Tibial nerve (tissue), 4 donors: ENCODE data around the gene FGF14. TPM values are rescaled to one million over a fixed set of nuclear protein-coding genes. Genes with fewer than 3 reads are reported as not detected.

Experiments
- DNase-seq, 2 donors: peaks; one replicate each; pipeline ENCODE4 v3.0.0-alpha.2; 2019; ENCODE audit warnings: low spot score in 2 of 2
- H3K27ac ChIP-seq, 4 donors: fragments of 200-600 bp; sonication (generic) in 3 of 4; one replicate each; pipeline ENCODE4 v1.5.1; 2017 to 2019; ENCODE audit warnings: mild to moderate bottlenecking in 1 of 4
- H3K27me3 ChIP-seq, 2 donors: fragments of 200-600 bp; sonication (generic) in 1 of 2; one replicate each; pipeline versions ENCODE4 v1.5.1 to v1.6.0; 2017 to 2019
- H3K36me3 ChIP-seq, 3 donors: fragments of 200-600 bp; sonication (generic); one replicate each; pipeline ENCODE4 v1.5.1; 2018 to 2019
- H3K4me1 ChIP-seq, 4 donors: fragments of 200-600 bp; sonication (generic) in 3 of 4; one replicate each; pipeline ENCODE4 v1.5.1; 2017 to 2019
- H3K4me3 ChIP-seq, 4 donors: fragments of 200-600 bp; sonication (generic) in 3 of 4; one replicate each; pipeline ENCODE4 v1.5.1; 2017 to 2019; ENCODE audit warnings: mild to moderate bottlenecking in 1 of 4, moderate library complexity in 1 of 4
- H3K9me3 ChIP-seq, 4 donors: fragments of 200-600 bp; sonication (generic) in 3 of 4; one replicate each; pipeline ENCODE4 v1.5.1; 2017 to 2019
- EP300 ChIP-seq, 2 donors: sonication (generic); formaldehyde crosslinking; IDR thresholded peaks; one replicate each; pipeline ENCODE4 v1.6.1; 2017; ENCODE audit warnings: antibody characterized with exemption in 2 of 2, mild to moderate bottlenecking in 1 of 2
- POLR2A ChIP-seq, 2 donors: fragments of 450-650 bp; IDR thresholded peaks; one replicate each; pipeline ENCODE4 v1.6.1; 2017; ENCODE audit warnings: antibody characterized with exemption in 2 of 2, mild to moderate bottlenecking in 2 of 2, moderate library complexity in 2 of 2
- WGBS, 2 donors: methylation state at CpG; one replicate each; pipeline ENCODE4 v1.1.5; 2018; 5-methylcytosine and 5-hydroxymethylcytosine counted together
- total RNA-seq, 4 donors: library from RNA; depleted of rRNA; stranded (reverse); fragments of >200 nt; gene quantifications; one replicate each; pipeline ENCODE4 v1.1.0, GENCODE V29; 2016
- TF ChIP-seq, protein P1 (sequence below), 5 experiments: fragments of 200-600 bp in 3 of 5; fragments of 450-650 bp in 2 of 5; sonication (generic) in 3 of 5; IDR thresholded peaks; one replicate each; pipeline ENCODE4 v1.5.1; 2016 to 2019; ENCODE audit warnings: antibody characterized with exemption in 5 of 5, mild to moderate bottlenecking in 3 of 5, moderate library complexity in 2 of 5

Gene FGF14
- total RNA-seq, 4 donors from 2014 or later = 0.20 to 2.1 (median 0.21) TPM; not detected in 1

DNA sequence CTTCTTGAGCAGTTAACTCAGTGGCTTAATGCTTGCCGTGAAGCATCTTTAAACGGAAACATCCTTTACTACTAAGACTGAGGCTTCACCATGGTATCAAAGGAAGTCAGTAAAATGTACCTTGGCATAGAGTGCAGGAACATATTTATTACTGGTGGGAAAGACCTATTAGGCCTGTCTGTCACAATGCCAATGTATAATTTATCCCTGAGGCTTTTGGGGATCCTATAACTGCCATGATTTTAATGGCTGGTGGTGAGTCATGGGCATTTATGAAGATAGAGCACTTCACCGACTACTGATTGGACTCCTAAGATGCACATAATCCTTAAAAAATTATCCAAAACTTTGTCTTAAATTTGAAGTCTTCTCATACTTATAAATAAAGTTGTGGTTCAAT lies 79.6 kb downstream of the FGF14 start:
- TF ChIP-seq EP300 (IDR thresholded peaks at IDR 0.05) (no peak), POLR2A (IDR thresholded peaks at IDR 0.05) (no peak)
- TF ChIP-seq, protein P1, sequence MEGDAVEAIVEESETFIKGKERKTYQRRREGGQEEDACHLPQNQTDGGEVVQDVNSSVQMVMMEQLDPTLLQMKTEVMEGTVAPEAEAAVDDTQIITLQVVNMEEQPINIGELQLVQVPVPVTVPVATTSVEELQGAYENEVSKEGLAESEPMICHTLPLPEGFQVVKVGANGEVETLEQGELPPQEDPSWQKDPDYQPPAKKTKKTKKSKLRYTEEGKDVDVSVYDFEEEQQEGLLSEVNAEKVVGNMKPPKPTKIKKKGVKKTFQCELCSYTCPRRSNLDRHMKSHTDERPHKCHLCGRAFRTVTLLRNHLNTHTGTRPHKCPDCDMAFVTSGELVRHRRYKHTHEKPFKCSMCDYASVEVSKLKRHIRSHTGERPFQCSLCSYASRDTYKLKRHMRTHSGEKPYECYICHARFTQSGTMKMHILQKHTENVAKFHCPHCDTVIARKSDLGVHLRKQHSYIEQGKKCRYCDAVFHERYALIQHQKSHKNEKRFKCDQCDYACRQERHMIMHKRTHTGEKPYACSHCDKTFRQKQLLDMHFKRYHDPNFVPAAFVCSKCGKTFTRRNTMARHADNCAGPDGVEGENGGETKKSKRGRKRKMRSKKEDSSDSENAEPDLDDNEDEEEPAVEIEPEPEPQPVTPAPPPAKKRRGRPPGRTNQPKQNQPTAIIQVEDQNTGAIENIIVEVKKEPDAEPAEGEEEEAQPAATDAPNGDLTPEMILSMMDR (IDR thresholded peaks at IDR 0.05) = no peak
- Histone ChIP-seq H3K9me3 (no peaks in the 10 kb centered on the region), H3K4me3 (no peak overlapping the region), H3K27ac (no peak overlapping the region), H3K4me1 (peaks cover 0 to 9% (median 0%) of the 10 kb centered on the region in 4 donors), H3K36me3 (no peaks in the 10 kb centered on the region), H3K27me3 (no peaks in the 10 kb centered on the region)
- no peak for DNase-seq
- WGBS, 2 donors = 92% methylated on average over 3 of the region's 3 CpGs

DNA sequence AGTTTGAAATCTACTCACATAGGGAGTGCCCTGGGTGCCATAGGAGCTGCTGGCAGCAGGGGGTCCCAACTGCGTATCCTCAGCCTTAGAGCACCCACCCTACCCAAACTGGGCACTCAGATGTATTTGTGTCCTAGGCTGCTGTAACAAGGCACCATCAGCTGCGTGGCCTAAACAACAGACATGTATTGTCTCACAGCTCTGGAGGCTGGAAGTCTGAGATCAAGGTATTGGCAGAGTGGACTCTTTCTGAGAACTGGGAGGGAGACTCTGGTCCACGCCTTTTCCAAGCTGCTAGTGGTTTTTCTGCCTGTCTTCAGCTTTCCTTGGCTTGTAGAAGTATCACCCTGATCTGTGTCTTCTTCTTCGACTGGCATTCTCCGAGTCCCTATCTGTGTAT lies 83.6 kb downstream of the FGF14 start:
- Histone ChIP-seq H3K4me3 (no peak overlapping the region), H3K9me3 (no peaks in the 10 kb centered on the region), H3K27ac (peak overlapping the region in 1 of 4 donors; percentile 49), H3K27me3 (no peaks in the 10 kb centered on the region), H3K4me1 (peaks cover 0 to 7% (median 0%) of the 10 kb centered on the region in 4 donors), H3K36me3 (no peaks in the 10 kb centered on the region)
- no peak for TF ChIP-seq POLR2A (IDR thresholded peaks at IDR 0.05)
- no peak for TF ChIP-seq EP300 (IDR thresholded peaks at IDR 0.05)
- TF ChIP-seq, protein P1 (IDR thresholded peaks at IDR 0.05) = no peak
- 90 to 92% methylated on average over 5 of the region's 5 CpGs for WGBS, 2 donors
- no peak for DNase-seq

DNA sequence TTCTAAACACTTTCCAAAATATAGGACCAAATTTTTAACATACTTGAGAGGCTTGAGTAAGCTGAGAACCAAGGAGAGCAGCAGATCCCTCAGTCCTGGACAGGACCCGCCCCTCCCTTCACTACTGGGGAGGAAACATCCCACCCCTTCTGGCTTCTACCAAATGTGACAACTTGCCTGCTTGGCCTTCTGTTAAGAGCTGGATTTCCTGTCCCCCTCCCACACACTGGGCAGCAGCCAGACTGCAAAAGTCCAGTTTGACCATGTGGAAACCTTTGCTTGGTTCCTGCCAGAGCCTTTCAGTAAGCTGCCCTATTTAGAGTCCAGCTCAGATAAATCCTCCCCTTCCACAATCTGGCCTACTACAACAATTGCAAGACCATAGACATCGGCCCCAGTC lies 84.3 kb downstream of the FGF14 start:
- peak overlapping the region in 1 of 4 donors; percentile 49 for H3K27ac ChIP-seq

DNA sequence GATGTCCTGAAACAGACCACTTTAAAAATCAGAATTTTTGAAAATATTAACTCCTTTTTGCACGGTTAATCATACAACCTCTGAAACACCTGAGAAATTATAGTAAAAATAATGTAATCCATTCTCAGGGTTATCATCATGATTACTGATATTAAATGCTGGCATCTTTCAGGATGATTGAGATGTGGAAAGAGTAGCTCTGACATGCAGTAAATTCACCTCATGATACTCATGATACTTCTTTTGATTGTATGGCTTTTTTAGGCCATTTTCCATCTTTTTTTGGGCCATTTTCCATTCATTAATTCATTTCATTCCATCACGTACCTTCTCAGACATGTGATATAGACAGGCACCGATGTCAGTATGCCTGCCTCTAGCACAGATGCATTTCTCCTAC lies 85.1 kb downstream of the FGF14 start:
- H3K4me1 ChIP-seq = peaks cover 0 to 9% (median 0%) of the 10 kb centered on the region in 4 donors
- H3K9me3 ChIP-seq = no peaks in the 10 kb centered on the region
- no peak overlapping the region for H3K4me3 ChIP-seq
- DNase-seq = no peak
- H3K36me3 ChIP-seq = no peaks in the 10 kb centered on the region
- 92 to 96% methylated on average over 3 of the region's 3 CpGs for WGBS, 2 donors
- no peak for TF ChIP-seq POLR2A (IDR thresholded peaks at IDR 0.05)
- TF ChIP-seq, protein P1 (IDR thresholded peaks at IDR 0.05) = no peak
- H3K27me3 ChIP-seq = no peaks in the 10 kb centered on the region
- no peak overlapping the region for H3K27ac ChIP-seq

More for the DNA sequence above, 84.3 kb downstream of the FGF14 start:
- Histone ChIP-seq H3K4me1 (peaks cover 0 to 7% (median 0%) of the 10 kb centered on the region in 4 donors), H3K9me3 (no peaks in the 10 kb centered on the region), H3K36me3 (no peaks in the 10 kb centered on the region), H3K27me3 (no peaks in the 10 kb centered on the region), H3K4me3 (no peak overlapping the region)
- 29 to 35% methylated on average over 2 of the region's 2 CpGs for WGBS, 2 donors
- DNase-seq = peak; percentile 15 to 42
- TF ChIP-seq EP300 (IDR thresholded peaks at IDR 0.05) (peak in 1 of 2 donors; percentile 7), POLR2A (IDR thresholded peaks at IDR 0.05) (no peak)
- TF ChIP-seq, protein P1 (IDR thresholded peaks at IDR 0.05) = no peak

DNA sequence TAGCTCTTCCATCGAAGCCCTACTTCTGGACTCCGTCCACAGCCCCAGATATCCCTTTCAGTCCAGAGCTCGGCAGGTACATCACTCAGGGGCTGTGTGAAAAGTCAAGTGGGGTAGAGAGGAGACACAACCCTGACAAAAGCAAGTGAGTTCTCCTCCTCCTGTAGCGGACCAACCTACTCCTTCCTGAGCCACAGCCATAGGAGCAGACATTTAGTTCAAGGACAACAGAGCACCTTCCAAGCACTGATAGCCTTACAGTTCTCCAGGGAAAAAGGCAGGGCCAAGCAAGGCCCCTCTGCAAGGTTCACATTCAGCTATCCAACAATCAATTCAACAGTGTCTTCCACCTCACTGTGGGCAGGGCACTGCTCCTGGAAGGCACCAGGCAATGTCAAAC lies 89.0 kb downstream of the FGF14 start:
- no peak overlapping the region for H3K4me3 ChIP-seq
- no peaks in the 10 kb centered on the region for H3K36me3 ChIP-seq
- no peak for DNase-seq
- H3K9me3 ChIP-seq = no peaks in the 10 kb centered on the region
- no peak overlapping the region for H3K27ac ChIP-seq
- no peak for TF ChIP-seq POLR2A (IDR thresholded peaks at IDR 0.05)
- TF ChIP-seq, protein P1 (IDR thresholded peaks at IDR 0.05) = no peak
- TF ChIP-seq EP300 (IDR thresholded peaks at IDR 0.05) = no peak
- no peaks in the 10 kb centered on the region for H3K27me3 ChIP-seq
- peaks cover 0 to 28% (median 0%) of the 10 kb centered on the region in 4 donors for H3K4me1 ChIP-seq
- 86 to 87% methylated on average over 4 of the region's 4 CpGs for WGBS, 2 donors
